CD4-positive, alpha-beta T cell treated with Interleukin-6 for 4 hours (primary cell): ENCODE data around the gene CDCP1.

Experiments
- DNase-seq: peaks from one replicate; pipeline ENCODE4 v3.0.0-alpha.2; 2020; ENCODE audit warnings: mixed read lengths

Gene CDCP1

DNA sequence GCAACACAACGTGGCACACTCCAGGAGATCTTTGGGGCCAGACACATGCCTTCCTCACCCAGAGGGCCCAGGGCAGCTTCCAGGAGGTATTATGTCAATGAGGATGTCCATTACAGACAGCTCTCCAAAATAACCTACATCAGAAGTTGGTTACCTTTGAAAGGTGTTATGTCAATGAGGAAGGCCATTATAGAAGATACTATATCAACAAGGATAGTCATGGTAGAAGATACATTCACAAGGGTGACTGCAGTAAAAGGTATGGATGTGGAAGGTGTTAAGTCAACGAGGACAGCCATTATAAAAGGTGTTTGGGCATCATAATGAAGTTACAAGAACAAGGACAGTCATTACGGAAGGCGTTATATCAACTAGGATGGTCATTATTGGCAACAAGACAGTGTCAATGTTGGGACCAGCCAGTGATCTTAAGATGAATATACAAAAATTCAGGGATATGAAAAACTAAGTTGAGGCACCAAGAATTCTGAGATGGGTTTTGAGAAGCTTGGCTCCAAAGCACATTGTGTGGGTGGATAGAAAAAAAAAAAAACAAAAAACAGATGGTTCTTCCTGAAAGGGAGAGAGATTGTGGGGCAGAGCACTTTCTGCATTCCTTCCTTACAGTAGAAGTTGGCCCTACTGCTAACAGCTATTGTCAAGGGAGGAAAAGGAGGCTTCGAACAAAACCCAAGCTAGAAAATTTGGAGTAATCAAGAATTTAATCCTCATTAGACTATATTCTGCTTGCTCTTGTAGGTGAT, 11.2 kb downstream of the CDCP1 start:
- DNase-seq = no peak

DNA sequence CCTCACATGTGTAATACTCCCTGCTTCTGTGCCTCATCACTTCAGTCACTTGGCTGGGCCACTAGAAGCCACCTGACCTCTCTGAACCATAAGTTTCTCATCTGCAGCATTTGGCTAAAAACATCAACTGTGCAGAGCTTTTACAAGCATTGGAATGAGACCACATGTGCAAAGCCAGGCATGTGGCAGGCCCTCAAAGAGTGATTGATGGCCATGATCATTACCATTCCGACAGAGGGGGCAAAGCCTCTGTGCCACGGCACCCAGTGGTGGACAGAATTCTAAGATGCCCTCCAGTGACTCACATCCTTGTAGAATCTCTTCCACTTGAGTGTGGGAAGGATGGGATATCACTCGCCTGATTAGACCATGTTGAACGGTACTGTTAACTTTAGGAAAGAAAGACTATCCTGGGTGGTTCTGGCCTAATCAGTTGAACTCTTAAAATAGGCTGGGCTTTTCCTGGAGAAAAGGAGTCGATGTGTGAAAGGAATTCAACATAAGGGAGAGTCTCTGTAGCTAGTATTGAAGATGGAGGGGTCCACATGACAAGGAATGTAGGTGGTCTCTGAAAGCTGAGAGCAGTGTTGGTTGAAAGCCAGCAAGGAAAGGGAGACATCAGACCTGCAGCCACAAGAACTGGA, 13.5 kb downstream of the CDCP1 start:
- no peak for DNase-seq

DNA sequence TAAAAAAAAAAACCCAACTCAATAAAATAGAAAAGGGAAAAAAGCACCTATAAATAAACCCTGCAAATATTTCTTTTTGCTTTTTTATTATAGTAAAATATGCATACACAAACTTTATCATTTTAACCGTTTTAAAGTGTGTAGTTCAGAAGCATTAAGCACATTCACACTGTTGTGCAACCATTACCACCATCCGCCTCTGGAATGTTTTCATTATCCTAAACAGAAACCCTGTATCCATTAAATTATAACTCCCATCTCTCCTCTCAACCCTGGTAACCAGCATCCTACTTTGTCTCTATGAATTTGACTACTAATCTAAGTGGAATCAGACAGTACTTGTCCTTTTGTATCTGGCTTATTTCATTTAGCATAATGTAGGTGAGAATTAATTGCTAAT, 15.0 kb downstream of the CDCP1 start:
- no peak for DNase-seq

DNA sequence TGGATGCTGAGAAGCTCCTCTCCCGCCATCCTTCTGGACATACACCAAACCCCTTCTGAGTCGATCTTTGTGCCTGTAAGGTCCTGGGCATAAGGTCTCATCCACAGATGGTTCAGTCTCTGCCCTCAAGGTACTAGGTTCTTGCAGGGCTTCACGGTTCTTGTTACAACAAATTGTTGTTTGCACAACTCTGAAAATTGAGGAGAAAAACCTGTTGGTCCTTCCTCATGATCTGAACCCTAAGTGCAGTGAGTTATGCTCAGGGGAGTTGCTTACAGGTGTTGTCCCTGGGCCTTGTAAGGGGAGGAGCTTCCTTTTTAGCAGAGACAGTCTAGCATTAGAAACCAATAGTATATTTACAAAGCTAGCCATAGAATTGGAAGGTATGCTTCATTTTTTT, 15.7 kb downstream of the CDCP1 start:
- no peak for DNase-seq

DNA sequence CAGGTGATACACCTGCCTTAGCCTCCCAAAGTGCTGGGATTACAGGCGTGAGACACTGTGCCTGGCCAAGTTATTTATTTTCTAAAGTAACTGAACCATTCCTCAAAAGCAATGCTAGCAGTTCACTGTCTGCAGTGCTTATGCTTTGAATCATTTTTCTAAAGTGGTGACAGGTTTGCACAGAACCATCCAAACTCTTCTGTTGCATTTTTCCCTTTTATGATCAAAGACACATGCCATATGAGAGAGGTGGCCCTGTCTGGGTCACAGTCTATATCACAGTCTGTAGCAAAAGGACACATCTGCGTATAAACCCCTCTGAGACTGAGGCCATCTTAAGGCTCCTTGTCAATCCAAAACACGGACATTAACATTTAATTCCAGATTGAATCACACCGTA, 17.2 kb downstream of the CDCP1 start:
- no peak for DNase-seq

DNA sequence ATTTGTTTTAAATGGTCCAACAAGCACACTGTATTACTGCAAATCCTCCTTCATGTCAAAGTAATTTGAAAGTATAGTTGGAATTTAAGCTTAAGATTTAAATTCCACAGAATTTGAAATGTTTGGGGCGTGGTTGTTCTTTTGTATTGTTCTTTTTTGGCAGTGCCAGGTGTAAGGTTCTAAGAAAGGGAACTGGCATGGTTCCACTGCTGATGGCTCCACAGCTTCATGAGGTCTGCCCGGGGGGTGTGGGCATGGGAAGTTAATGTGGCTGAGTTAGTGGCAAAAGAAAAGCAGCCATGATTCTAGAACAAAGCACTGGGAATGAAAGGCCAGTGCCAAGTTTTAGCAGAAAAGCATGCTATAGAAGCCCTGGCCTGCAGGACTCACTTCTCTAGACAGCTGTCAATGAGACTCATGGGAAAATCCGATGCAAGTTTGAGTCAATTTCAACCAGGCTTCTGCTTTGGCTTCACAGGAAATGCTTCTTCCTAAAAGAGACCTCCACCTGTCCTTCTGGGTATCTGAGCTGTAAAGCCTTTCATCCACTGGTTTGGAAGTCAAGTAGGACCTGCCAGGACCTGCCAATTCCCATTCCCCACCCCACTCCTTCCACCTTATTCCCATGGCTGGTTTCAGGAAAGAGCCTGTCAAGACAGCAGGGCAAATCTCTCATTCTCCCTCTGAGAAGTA, 18.9 kb downstream of the CDCP1 start:
- DNase-seq = no peak

DNA sequence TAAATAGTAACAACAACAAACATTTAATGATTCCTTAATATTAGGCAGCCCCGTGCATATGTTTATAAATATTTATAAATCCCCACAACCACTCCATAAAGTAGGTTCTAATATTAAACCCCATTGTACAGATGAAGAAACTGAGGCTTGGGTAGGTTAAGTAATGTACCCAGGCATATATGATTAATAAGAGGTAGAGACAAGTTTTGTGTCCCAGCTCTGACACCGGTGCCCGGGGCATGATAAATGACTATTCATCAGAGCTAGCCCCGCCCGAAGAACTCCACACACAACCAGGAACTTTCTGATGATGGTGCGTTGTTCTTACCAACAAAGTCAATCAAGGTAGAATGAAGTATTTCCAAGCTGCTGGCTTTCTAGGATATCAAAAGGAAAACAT, 19.4 kb downstream of the CDCP1 start:
- DNase-seq = no peak

DNA sequence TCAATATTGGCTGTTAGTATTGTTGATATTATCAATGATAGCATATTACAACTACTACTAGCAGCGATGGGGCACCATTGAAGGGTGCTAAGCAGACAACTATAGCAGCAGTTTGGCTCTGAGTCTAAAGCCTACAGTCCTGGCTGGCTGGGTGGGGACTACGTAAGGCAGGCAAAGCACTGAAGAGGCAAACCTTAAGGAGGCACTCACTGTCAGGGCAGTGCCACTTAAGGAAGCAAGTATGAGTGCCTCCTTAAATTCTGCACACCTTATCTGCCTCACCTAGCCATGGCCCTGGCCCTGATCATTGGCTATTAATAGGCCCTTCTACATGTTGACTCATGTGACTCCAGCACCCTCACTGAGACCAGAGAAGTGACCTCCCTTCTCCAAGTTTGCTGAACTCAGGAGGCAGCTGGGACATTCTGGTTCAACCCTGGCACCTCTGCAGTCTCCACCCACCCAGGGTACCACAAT, 20.6 kb downstream of the CDCP1 start:
- DNase-seq = no peak

DNA sequence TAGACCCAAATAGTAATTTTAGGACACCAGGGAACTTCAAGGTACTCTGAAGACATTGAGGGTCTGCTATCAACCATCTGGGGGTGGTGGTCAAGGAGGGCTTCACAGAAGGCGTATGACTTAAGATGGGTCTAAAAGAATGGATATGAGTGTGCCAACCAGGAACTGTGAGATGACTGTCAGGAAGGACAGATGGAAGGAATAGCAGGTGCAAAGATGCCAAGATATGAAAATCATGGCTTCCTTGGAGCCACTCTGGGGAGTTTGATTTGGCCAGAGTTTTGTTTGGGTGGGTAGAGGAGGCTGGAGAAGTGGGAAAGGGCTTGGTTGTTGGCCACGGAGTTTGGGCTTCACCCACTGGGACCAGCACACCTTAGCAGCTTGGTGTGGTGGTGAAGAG, 21.2 kb downstream of the CDCP1 start:
- no peak for DNase-seq

DNA sequence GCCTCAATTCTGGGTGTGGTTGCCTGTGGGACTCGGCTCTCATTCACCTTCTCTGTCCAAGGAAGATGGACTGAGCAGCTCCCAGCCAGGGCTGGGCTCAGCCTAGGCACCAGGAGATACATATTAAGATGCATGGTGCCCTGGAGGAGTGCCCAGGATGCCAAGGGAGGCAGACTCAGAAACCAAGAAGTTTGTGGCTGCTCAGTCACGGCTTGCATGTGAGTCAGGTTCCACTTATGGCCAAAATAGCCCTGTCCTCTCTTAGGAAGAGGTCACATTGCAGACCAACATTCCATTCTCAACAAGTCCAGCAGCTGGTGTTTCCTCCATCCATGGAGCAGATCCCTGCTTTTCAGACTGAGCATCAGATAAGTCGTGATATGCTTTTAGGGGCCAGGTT, 21.8 kb downstream of the CDCP1 start:
- DNase-seq = no peak

DNA sequence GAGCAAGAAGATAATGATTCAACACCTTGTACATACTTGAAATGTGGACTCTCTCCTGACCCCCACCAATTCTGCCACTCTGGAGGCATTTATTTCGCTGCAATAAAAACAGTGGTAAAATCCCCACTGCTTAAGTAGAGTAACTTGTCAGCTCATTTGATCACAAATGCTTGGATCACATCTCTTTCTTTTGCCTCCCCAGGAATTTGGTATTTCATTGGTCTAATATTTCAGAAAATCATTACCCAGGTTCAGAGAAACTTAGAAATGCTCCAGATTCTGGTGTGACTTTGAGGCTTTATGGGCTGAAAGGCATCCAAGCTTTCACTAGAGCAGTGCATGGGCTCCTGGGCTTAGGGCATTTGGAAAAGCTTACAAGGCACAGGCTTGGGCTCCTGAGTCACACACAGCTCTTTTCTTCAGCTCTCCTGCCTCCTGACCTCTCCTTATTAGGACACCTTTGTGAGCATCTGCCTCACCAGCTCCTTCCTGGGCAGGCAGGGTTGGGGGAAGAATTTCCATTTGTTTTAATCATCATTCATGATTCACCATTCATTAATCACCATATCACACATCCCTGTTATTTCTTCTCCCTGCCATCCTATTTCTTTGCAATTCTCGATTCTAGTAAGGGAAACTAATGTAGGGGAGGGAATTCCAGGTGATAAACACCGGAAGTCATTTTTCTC, 22.5 kb downstream of the CDCP1 start:
- DNase-seq = no peak

DNA sequence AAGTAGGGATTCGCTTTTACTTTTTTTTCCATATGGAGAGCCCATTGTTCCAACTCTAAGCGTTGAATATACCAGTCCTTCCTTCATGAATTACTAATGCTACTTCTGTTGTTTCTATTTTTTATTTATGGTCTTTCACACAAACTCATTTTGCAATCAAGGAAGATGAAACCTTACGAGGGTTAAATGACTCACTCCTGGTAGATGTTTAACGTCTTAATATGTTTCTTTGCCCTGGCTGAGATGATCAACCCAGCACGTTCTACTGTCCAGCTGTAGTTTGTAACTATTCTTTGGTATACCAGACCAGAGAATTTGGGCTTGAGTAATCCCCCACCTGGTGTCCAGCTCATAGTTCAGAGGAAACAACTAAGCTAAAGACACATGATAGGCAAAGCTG, 23.1 kb downstream of the CDCP1 start:
- no peak for DNase-seq

DNA sequence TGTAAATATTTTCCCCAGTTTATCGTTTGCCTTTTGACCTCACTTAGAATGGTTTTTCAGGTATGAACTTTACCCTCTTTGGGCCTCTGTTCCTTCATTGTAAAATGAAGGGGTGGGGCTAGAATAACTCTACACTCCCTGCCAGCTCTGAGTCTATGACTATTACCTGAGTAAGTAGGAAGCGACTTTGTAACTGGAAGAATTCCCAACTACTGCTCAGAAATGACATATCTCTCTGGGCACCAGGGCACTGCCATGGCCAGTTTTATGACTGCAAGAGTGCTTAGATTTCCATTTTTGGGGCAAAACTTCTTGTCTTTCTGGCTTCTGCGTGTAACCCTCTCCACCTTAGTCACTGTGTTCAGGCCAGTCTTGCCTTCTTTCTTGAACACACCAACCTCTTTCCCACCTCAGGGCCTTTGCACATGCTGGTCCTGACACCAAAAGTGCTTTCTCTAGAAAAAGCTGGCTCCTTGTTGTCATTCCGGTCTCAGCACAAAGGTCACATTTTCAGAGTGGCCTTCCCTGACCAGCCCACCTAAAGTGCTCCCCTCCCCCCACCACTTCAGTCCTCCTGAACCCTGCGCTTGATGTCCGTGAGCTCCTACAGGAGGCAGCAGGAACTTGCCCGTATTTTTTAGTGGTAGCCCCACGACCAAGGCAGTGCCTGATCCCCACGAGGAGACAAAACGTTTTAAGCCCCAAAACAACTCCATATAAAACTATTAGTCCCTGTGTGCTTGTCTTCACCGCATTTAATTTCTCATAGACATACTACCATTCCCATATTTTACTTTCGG, 25.6 kb downstream of the CDCP1 start:
- no peak for DNase-seq

DNA sequence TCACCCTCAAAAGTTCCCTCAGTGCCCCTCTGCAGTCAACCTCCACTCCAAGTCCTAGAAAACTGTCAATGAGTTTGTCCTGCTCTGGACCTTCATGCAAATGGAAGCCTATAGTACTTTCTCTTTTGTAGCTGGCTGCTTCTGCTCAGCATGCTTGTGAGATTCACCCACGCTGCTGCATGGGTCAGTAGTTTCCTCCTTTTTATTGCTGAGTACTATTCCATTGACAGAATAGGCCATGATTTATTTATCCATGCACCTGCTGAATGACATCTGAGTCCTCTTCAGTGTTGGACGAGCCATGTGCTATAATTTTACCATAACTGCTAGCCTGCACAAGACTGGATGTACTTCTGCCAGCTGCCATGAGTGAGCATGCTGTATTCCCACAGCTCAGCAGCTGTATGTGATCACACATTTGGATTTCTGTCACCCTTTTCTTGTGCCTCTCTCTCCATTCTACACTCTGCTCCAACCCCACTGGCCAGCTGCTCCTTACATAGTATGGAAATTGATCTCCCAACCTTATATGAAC, 26.3 kb downstream of the CDCP1 start:
- DNase-seq = no peak

DNA sequence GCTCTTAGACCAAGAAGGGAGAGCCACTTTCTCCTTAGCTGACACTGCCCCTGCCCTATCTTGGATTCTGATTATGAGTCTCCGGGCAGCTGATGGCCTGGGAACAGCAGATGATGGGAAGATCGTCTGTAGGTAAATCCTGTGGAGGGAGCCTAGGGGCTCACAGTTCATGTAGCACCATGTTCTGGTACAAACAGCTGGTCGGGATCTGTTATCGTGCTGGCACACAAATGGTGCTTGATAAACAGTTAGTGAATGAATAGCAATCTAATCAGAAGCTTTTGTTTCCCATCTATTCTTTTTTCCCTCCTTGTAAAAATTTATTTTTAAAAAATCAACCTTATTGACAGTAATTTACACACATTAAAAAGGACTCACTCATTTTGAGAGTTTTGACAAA, 26.8 kb downstream of the CDCP1 start:
- no peak for DNase-seq

DNA sequence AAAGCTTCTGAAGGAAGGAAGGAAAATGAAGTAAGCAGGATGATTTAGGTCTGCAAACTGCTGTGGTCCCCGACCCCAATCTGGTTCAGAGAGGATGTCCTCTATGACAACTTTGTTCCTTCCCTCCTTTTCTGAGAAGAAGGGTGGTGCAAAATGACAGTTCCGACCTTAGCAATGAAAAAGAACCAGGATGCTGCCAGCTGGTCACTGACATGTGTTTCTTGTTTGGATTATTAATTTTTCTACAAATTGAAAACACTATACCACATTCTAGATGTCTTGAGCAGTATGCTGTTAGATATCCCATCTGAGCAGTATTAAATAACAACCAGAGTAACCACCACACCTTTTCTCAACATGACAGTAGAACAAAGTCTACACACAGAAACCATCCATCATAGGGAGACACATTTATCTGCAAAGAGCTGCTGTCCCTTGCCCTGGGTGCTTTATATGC, 27.5 kb downstream of the CDCP1 start:
- DNase-seq = no peak

DNA sequence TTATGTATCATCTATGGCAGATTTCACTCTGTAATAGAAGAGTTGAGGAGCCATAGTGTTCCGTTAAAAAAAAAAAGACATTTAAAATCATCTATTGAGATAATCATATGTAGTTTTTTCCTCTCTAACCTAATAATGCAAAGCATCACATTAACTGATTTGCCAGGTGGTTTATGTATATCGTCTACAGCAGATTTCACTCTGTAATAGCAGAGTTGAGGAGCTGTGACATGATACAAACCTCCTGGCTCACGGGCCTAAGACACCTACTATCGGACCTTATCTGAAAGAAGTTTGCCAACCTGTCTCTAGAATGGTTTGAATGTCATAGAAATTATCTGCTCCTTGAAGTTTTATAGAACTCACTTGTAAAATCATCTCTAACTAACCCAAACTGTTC, 29.8 kb downstream of the CDCP1 start:
- no peak for DNase-seq

DNA sequence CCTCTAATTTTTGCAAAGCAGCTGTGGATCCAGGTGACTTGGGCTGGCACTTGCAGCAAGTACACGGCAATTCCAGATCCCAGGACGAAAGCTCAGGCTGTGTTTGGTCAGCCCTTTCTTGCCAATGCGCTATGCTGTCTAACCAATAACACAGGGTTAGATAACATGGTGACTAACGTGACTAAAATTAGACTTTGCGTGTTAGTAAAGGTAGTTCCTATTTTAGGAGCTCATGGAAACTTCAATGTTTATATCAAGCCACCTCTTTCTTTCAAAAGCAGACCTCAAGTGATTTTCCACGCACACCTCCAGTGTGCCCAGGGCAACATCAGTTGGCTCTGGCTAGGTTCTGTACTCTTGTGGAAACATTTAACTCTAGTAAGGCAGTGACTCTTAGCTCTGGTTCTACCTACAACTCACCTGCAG, 32.5 kb downstream of the CDCP1 start:
- DNase-seq = no peak

DNA sequence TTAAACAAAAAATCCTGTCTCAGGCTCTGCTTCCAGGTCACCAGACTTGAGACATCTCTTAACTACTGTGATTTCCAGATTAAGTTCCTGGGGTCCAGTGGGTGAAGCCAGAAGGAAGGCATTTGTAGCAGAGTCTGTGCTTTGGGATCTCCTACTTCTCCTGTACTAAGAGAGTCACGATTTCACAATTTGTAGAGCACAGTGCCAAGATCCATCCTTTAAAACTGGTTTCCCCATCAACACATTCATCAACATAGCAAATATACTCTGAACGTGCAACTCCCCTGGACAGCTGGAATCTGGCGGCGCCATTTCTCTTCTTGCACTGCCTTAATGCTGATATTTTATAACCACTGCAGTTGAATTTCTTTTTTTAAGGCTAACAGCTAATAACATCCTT, 33.2 kb downstream of the CDCP1 start:
- DNase-seq = no peak

DNA sequence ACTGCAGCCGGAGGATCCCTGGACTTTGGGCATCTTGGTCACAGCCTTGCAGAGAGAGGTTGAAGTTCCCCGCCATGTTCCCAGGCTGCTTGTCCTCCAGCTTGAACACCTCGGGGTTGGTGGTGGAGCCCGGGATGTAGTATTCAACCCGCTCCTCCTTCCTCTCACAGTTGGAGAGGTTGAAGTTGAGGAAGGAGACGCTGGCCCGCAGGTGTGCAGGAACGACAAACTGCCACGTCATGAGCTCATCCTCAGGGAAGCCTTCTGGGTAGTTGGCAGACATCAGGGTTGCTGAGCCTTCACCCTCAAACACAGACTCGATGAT, 35.7 kb downstream of the CDCP1 start:
- DNase-seq = no peak

DNA sequence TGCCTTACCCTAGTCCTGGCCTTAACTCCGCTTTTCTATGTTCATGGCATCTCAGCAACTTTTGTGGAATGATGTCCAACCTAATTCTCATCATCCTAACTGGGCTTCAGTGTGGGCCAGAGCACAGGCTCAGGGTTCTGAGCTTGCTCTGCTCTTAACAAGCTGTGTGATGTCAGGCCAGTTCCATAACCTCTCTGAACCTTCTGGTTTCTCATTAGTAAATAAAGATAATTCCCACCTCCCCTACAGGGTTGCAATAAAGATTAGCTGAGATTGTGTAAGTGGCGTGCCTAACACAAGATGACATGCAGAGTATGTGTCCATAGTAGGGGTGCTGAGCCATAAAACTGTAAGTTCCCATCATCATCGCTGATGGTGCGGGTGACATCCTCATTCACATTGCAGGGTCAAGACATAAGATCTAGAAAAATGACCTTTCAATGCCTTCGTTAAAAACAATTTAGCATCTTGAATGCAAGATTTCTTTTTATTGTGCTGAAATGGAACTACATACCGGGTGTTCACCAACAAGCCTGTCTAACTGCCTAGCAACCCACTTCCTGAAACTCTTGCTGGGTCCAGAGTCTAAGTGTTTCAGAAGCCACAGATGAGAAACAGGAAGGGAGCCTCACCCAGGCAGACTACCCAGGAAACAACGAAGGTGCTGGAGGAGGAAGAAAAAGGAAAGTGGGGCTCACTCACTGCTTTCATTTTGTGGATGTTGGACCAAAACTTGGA, 36.2 kb downstream of the CDCP1 start:
- peak; percentile 60 for DNase-seq

DNA sequence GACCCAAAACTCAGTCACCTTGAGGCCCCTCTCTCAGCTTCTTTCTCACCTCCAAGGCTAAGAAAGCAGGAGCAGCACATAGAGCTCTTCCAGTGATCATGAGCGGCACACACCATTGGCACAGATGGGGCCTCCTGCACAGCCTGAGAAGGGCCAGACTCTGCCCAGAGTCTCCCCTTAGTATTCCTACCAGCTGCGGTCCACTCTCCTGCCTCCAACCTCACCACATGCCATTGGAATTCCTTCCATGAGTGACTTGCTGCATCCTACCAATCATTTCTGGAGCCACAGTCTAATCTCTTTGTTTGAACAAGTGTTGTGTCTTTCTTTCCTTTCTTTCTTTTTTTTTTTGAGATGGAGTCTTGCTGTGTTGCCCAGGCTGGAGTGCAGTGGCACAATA, 39.3 kb downstream of the CDCP1 start:
- no peak for DNase-seq
